ENCODE data around the gene CDKN2B-AS1. TPM values are rescaled to one million over a fixed set of nuclear protein-coding genes. Genes with fewer than 3 reads are reported as not detected.

The CDKN2B-AS1 gene
- total RNA-seq, 1 donor from 2014 or later: 0.36 TPM

DNA sequence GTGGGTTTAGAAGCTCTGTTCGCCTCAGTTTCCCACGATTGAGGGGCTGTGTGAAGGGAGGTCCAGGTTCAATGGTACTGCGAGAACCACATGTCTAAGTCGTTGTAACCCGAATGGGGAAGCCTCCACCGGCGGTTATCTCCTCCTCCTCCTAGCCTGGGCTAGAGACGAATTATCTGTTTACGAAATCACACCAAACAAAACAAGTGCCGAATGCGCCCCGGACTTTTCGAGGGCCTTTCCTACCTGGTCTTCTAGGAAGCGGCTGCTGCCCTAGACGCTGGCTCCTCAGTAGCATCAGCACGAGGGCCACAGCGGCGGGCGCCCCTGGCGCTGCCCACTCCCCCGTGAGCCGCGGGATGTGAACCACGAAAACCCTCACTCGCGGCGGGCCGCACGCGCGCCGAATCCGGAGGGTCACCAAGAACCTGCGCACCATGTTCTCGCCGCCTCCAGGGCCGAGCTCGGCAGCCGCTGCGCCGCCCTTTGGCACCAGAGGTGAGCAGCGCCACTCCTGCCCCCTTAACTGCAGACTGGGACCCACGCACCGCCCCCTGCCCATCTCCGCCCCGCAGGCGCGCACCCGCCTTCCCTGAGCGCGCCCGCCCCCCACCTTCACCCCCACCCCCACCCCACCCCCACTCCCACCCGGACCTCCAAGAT is 567 bp upstream of the CDKN2B-AS1 start, which contains the start of gene CDKN2A:
CDKN2A (minus strand) TSS at position 500 of the 663 bp plus-strand sequence.
- Mint-ChIP-seq H3K36me3 (ENCODE audit: low read depth, unreplicated experiment) (peaks cover 7% of the 10 kb centered on the region), H3K27ac (ENCODE audit: unreplicated experiment) (peak within 1 kb of the TSS; percentile 68), H3K4me1 (ENCODE audit: unreplicated experiment) (peaks cover 16% of the 10 kb centered on the region), H3K4me3 (ENCODE audit: unreplicated experiment) (peak within 1 kb of the TSS; percentile 91), H3K27me3 (ENCODE audit: unreplicated experiment) (peaks cover 27% of the 10 kb centered on the region), H3K9me3 (ENCODE audit: unreplicated experiment) (no peaks in the 10 kb centered on the region)
- DNase-seq (ENCODE audit: low spot score): peak; percentile 42
- TF ChIP-seq, protein P1, sequence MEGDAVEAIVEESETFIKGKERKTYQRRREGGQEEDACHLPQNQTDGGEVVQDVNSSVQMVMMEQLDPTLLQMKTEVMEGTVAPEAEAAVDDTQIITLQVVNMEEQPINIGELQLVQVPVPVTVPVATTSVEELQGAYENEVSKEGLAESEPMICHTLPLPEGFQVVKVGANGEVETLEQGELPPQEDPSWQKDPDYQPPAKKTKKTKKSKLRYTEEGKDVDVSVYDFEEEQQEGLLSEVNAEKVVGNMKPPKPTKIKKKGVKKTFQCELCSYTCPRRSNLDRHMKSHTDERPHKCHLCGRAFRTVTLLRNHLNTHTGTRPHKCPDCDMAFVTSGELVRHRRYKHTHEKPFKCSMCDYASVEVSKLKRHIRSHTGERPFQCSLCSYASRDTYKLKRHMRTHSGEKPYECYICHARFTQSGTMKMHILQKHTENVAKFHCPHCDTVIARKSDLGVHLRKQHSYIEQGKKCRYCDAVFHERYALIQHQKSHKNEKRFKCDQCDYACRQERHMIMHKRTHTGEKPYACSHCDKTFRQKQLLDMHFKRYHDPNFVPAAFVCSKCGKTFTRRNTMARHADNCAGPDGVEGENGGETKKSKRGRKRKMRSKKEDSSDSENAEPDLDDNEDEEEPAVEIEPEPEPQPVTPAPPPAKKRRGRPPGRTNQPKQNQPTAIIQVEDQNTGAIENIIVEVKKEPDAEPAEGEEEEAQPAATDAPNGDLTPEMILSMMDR (IDR thresholded peaks at IDR 0.05; ENCODE audit: unreplicated experiment): no peak

GRCh38 chr9:21995006-21995665 is 545 bp downstream of the CDKN2B-AS1 start:
- H3K9me3 Mint-ChIP-seq (ENCODE audit: unreplicated experiment): no peaks in the 10 kb centered on the region
- peak overlapping the region; percentile 91 for H3K4me3 Mint-ChIP-seq (ENCODE audit: unreplicated experiment)
- DNase-seq (ENCODE audit: low spot score): peak; percentile 64
- peaks cover 21% of the 10 kb centered on the region for H3K27me3 Mint-ChIP-seq (ENCODE audit: unreplicated experiment)
- TF ChIP-seq, protein P1 (IDR thresholded peaks at IDR 0.05; ENCODE audit: unreplicated experiment): no peak
- H3K36me3 Mint-ChIP-seq (ENCODE audit: low read depth, unreplicated experiment): peaks cover 7% of the 10 kb centered on the region
- H3K4me1 Mint-ChIP-seq (ENCODE audit: unreplicated experiment): peaks cover 6% of the 10 kb centered on the region
- peak overlapping the region; percentile 83 for H3K27ac Mint-ChIP-seq (ENCODE audit: unreplicated experiment)

GRCh38 chr9:21995666-21996398 is 1.2 kb downstream of the CDKN2B-AS1 start:
- Mint-ChIP-seq H3K9me3 (ENCODE audit: unreplicated experiment) (no peaks in the 10 kb centered on the region), H3K27ac (ENCODE audit: unreplicated experiment) (peak overlapping the region; percentile 83), H3K27me3 (ENCODE audit: unreplicated experiment) (peaks cover 20% of the 10 kb centered on the region), H3K36me3 (ENCODE audit: low read depth, unreplicated experiment) (peaks cover 7% of the 10 kb centered on the region), H3K4me3 (ENCODE audit: unreplicated experiment) (peak overlapping the region; percentile 91), H3K4me1 (ENCODE audit: unreplicated experiment) (peaks cover 3% of the 10 kb centered on the region)
- DNase-seq (ENCODE audit: low spot score): peak; percentile 64
- TF ChIP-seq, protein P1 (IDR thresholded peaks at IDR 0.05; ENCODE audit: unreplicated experiment): no peak

- DNase-seq (ENCODE audit: low spot score): no peak
- H3K4me3 Mint-ChIP-seq (ENCODE audit: unreplicated experiment): peak overlapping the region; percentile 59
- peaks cover 7% of the 10 kb centered on the region for H3K36me3 Mint-ChIP-seq (ENCODE audit: low read depth, unreplicated experiment)
- peaks cover 3% of the 10 kb centered on the region for H3K4me1 Mint-ChIP-seq (ENCODE audit: unreplicated experiment)
- TF ChIP-seq, protein P1 (IDR thresholded peaks at IDR 0.05; ENCODE audit: unreplicated experiment): no peak
- H3K9me3 Mint-ChIP-seq (ENCODE audit: unreplicated experiment): no peaks in the 10 kb centered on the region
- peak overlapping the region; percentile 61 for H3K27ac Mint-ChIP-seq (ENCODE audit: unreplicated experiment)
- H3K27me3 Mint-ChIP-seq (ENCODE audit: unreplicated experiment): peaks cover 20% of the 10 kb centered on the region
These were observed 1.8 kb downstream of the CDKN2B-AS1 start for GRCh38 chr9:21996438-21996837.

All from endothelial cell (in vitro differentiated cells).